BLaER1 treated with 17β-estradiol and CSF1 and Interleukin-3, amounts not matched to agents 10 nM and 100 nM (cell line): ENCODE data around the gene MBP.
A peak's percentile ranks its signal among the peaks of the same experiment; 100 is the strongest.

ENCODE experiments used
- H3K27ac ChIP-seq, 11 experiments: shearing (Covaris generic); formaldehyde crosslinking; 2 replicates each; pipeline ENCODE4 v1.8.1; 2022
- H3K27me3 ChIP-seq, 11 experiments: shearing (Covaris generic); formaldehyde crosslinking; 2 replicates each; pipeline ENCODE4 v1.8.1; 2022
- H3K36me3 ChIP-seq, 11 experiments: shearing (Covaris generic); formaldehyde crosslinking; 2 replicates each; pipeline ENCODE4 v1.8.1; 2022
- H3K4me1 ChIP-seq, 10 experiments: shearing (Covaris generic); formaldehyde crosslinking; 2 replicates each; pipeline ENCODE4 v1.8.1; 2022
- H3K4me2 ChIP-seq, 11 experiments: shearing (Covaris generic); formaldehyde crosslinking; 2 replicates each; pipeline ENCODE4 v1.8.1; 2022
- H3K4me3 ChIP-seq, 10 experiments: shearing (Covaris generic); formaldehyde crosslinking; 2 replicates each; pipeline ENCODE4 v1.8.1; 2022
- H3K9ac ChIP-seq, 11 experiments: shearing (Covaris generic); formaldehyde crosslinking; 2 replicates each; pipeline ENCODE4 v1.8.1; 2022
- H3K9me3 ChIP-seq, 11 experiments: shearing (Covaris generic); formaldehyde crosslinking; replicated peaks in 1 of 11; 2 replicates each; pipeline ENCODE4 v1.8.1; 2022
- H4K20me1 ChIP-seq, 11 experiments: shearing (Covaris generic); formaldehyde crosslinking; 2 replicates each; pipeline ENCODE4 v1.8.1; 2022
- Cebpa-rat ChIP-seq, 11 experiments: shearing (Covaris generic); IDR thresholded peaks; 2 replicates each; pipeline ENCODE4 v1.8.1; 2022

MBP gene

GRCh38 chr18:76963936-76964335, 168.6 kb downstream of the MBP start:
- Histone ChIP-seq H3K4me3 (no peak overlapping the region), H3K4me1 (peaks cover 9 to 28% (median 23%) of the 10 kb centered on the region in 10 experiments), H3K9me3 (peaks cover 5 to 26% (median 23%) of the 10 kb centered on the region in 11 experiments; a peak in 19 of 22 replicates), H3K9ac (no peak overlapping the region), H4K20me1 (peaks cover 0 to 12% (median 0%) of the 10 kb centered on the region in 11 experiments; a peak in 1 of 22 replicates), H3K36me3 (peaks cover 57 to 86% (median 68%) of the 10 kb centered on the region in 11 experiments), H3K4me2 (peak overlapping the region in 7 of 11 experiments; percentile 2 to 49 (median 13); a peak in 9 of 22 replicates), H3K27me3 (no peaks in the 10 kb centered on the region), H3K27ac (no peak overlapping the region)
- no peak for TF ChIP-seq Cebpa-rat (IDR thresholded peaks at IDR 0.05)

- peaks cover 9 to 28% (median 21%) of the 10 kb centered on the region in 10 experiments for H3K4me1 ChIP-seq
- H3K9ac ChIP-seq: no peak overlapping the region
- peaks cover 57 to 86% (median 69%) of the 10 kb centered on the region in 11 experiments for H3K36me3 ChIP-seq
- no peak overlapping the region for H3K4me3 ChIP-seq
- peaks cover 0 to 10% (median 0%) of the 10 kb centered on the region in 11 experiments; a peak in 2 of 22 replicates for H4K20me1 ChIP-seq
- no peak for TF ChIP-seq Cebpa-rat (IDR thresholded peaks at IDR 0.05)
- peaks cover 5 to 26% (median 23%) of the 10 kb centered on the region in 11 experiments; a peak in 19 of 22 replicates for H3K9me3 ChIP-seq
- peak overlapping the region in 2 of 11 experiments; percentile 5 to 15; a peak in 1 of 22 replicates for H3K4me2 ChIP-seq
- H3K27me3 ChIP-seq: no peaks in the 10 kb centered on the region
- no peak overlapping the region for H3K27ac ChIP-seq
Measured at GRCh38 chr18:76962851-76963250, 169.7 kb downstream of the MBP start.

GRCh38 chr18:76960528-76961035, 172.0 kb downstream of the MBP start:
- H3K9me3 ChIP-seq: peaks cover 0 to 14% (median 10%) of the 10 kb centered on the region in 11 experiments; a peak in 11 of 22 replicates
- H3K4me3 ChIP-seq: no peak overlapping the region
- H3K4me2 ChIP-seq: no peak overlapping the region
- H3K27me3 ChIP-seq: no peaks in the 10 kb centered on the region
- peaks cover 69 to 91% (median 79%) of the 10 kb centered on the region in 11 experiments for H3K36me3 ChIP-seq
- H3K27ac ChIP-seq: no peak overlapping the region
- peaks cover 4 to 22% (median 15%) of the 10 kb centered on the region in 10 experiments for H3K4me1 ChIP-seq
- no peak for TF ChIP-seq Cebpa-rat (IDR thresholded peaks at IDR 0.05)
- H4K20me1 ChIP-seq: peaks cover 0 to 4% (median 0%) of the 10 kb centered on the region in 11 experiments; a peak in 2 of 22 replicates
- no peak overlapping the region for H3K9ac ChIP-seq

GRCh38 chr18:76959605-76960004, 173.0 kb downstream of the MBP start:
- no peak for TF ChIP-seq Cebpa-rat (IDR thresholded peaks at IDR 0.05)
- H3K9me3 ChIP-seq: peaks cover 0 to 10% (median 7%) of the 10 kb centered on the region in 11 experiments; a peak in 6 of 22 replicates
- H3K4me3 ChIP-seq: no peak overlapping the region
- H3K27ac ChIP-seq: no peak overlapping the region
- peaks cover 0 to 4% (median 0%) of the 10 kb centered on the region in 11 experiments; a peak in 2 of 22 replicates for H4K20me1 ChIP-seq
- peaks cover 65 to 84% (median 76%) of the 10 kb centered on the region in 11 experiments for H3K36me3 ChIP-seq
- no peaks in the 10 kb centered on the region for H3K27me3 ChIP-seq
- no peak overlapping the region for H3K4me2 ChIP-seq
- H3K9ac ChIP-seq: no peak overlapping the region
- peaks cover 0 to 19% (median 9%) of the 10 kb centered on the region in 10 experiments; a peak in 11 of 20 replicates for H3K4me1 ChIP-seq

GRCh38 chr18:76958692-76959341, 173.8 kb downstream of the MBP start:
- Histone ChIP-seq H4K20me1 (peaks cover 0 to 4% (median 0%) of the 10 kb centered on the region in 11 experiments; a peak in 2 of 22 replicates), H3K27ac (no peak overlapping the region), H3K27me3 (no peaks in the 10 kb centered on the region), H3K9ac (no peak overlapping the region), H3K9me3 (peaks cover 0 to 10% (median 7%) of the 10 kb centered on the region in 11 experiments; a peak in 6 of 22 replicates), H3K36me3 (peaks cover 69 to 87% (median 79%) of the 10 kb centered on the region in 11 experiments), H3K4me3 (no peak overlapping the region), H3K4me2 (no peak overlapping the region), H3K4me1 (peaks cover 0 to 13% (median 4%) of the 10 kb centered on the region in 10 experiments; a peak in 10 of 20 replicates)
- no peak for TF ChIP-seq Cebpa-rat (IDR thresholded peaks at IDR 0.05)

GRCh38 chr18:76957384-76958355, 174.9 kb downstream of the MBP start:
- Histone ChIP-seq H3K36me3 (peaks cover 78 to 93% (median 84%) of the 10 kb centered on the region in 11 experiments), H3K4me3 (no peak overlapping the region), H4K20me1 (peaks cover 0 to 4% (median 0%) of the 10 kb centered on the region in 11 experiments; a peak in 2 of 22 replicates), H3K9me3 (peaks cover 0 to 10% (median 7%) of the 10 kb centered on the region in 11 experiments; a peak in 6 of 22 replicates), H3K4me1 (peaks cover 0 to 2% (median 0%) of the 10 kb centered on the region in 10 experiments; a peak in 3 of 20 replicates), H3K27me3 (no peaks in the 10 kb centered on the region), H3K4me2 (no peak overlapping the region), H3K9ac (no peak overlapping the region), H3K27ac (no peak overlapping the region)
- no peak for TF ChIP-seq Cebpa-rat (IDR thresholded peaks at IDR 0.05)

GRCh38 chr18:76956648-76957047, 175.9 kb downstream of the MBP start:
- Histone ChIP-seq H3K27me3 (no peaks in the 10 kb centered on the region), H3K4me3 (no peak overlapping the region), H4K20me1 (peaks cover 0 to 4% (median 0%) of the 10 kb centered on the region in 11 experiments; a peak in 2 of 22 replicates), H3K9me3 (peaks cover 0 to 1% (median 0%) of the 10 kb centered on the region in 11 experiments; a peak in 2 of 22 replicates), H3K9ac (no peak overlapping the region), H3K4me2 (no peak overlapping the region), H3K36me3 (peaks cover 79 to 94% (median 86%) of the 10 kb centered on the region in 11 experiments), H3K27ac (no peak overlapping the region), H3K4me1 (no peaks in the 10 kb centered on the region)
- no peak for TF ChIP-seq Cebpa-rat (IDR thresholded peaks at IDR 0.05)

GRCh38 chr18:76955524-76956170, 176.9 kb downstream of the MBP start:
- H3K4me1 ChIP-seq: no peaks in the 10 kb centered on the region
- H3K27ac ChIP-seq: no peak overlapping the region
- H4K20me1 ChIP-seq: peaks cover 0 to 4% (median 0%) of the 10 kb centered on the region in 11 experiments; a peak in 2 of 22 replicates
- no peak overlapping the region for H3K9ac ChIP-seq
- peaks cover 78 to 94% (median 86%) of the 10 kb centered on the region in 11 experiments for H3K36me3 ChIP-seq
- TF ChIP-seq Cebpa-rat (IDR thresholded peaks at IDR 0.05): no peak
- no peak overlapping the region for H3K4me2 ChIP-seq
- no peaks in the 10 kb centered on the region for H3K27me3 ChIP-seq
- no peak overlapping the region for H3K4me3 ChIP-seq
- H3K9me3 ChIP-seq: no peaks in the 10 kb centered on the region
